Ishikawa (cell line): ENCODE data around the gene REPIN1.
A peak's percentile ranks its signal among the peaks of the same experiment; 100 is the strongest.

ENCODE experiments used
- CEBPB ChIP-seq: IDR thresholded peaks from 2 replicates; pipeline ENCODE4 v1.6.1; 2012
- EGR1 ChIP-seq: IDR thresholded peaks from 2 replicates; pipeline ENCODE4 v1.6.1; 2012
- EP300 ChIP-seq: IDR thresholded peaks from 2 replicates; pipeline ENCODE4 v1.6.1; 2012; ENCODE audit warnings: borderline replicate concordance
- FOXM1 ChIP-seq: IDR thresholded peaks from 2 replicates; pipeline ENCODE4 v1.6.1; 2012; ENCODE audit warnings: low read depth, borderline replicate concordance
- NFIC ChIP-seq: IDR thresholded peaks from 2 replicates; pipeline ENCODE4 v1.6.1; 2012
- RAD21 ChIP-seq: IDR thresholded peaks from 2 replicates; pipeline ENCODE4 v1.6.1; 2012; ENCODE audit warnings: low read depth
- TAF1 ChIP-seq: IDR thresholded peaks from 2 replicates; pipeline ENCODE4 v1.6.1; 2012; ENCODE audit warnings: low read depth, mild to moderate bottlenecking
- TCF12 ChIP-seq: IDR thresholded peaks from 2 replicates; pipeline ENCODE4 v1.6.1; 2012; ENCODE audit warnings: low read depth
- TEAD4 ChIP-seq: IDR thresholded peaks from 2 replicates; pipeline ENCODE4 v1.6.1; 2012
- YY1 ChIP-seq: IDR thresholded peaks from 2 replicates; pipeline ENCODE4 v1.6.1; 2012; ENCODE audit warnings: low read depth
- ZBTB7A ChIP-seq: IDR thresholded peaks from 2 replicates; pipeline ENCODE4 v1.6.1; 2012; ENCODE audit warnings: low read depth
- TF ChIP-seq, protein P1 (sequence below): IDR thresholded peaks from 2 replicates; pipeline ENCODE4 v1.6.1; 2012
- TF ChIP-seq, protein P2 (sequence below): IDR thresholded peaks from 2 replicates; pipeline ENCODE4 v1.6.1; 2012; ENCODE audit warnings: low read depth, mild to moderate bottlenecking
- TF ChIP-seq, protein P3 (sequence below): IDR thresholded peaks from 2 replicates; pipeline ENCODE4 v1.6.1; 2012

Gene REPIN1

DNA sequence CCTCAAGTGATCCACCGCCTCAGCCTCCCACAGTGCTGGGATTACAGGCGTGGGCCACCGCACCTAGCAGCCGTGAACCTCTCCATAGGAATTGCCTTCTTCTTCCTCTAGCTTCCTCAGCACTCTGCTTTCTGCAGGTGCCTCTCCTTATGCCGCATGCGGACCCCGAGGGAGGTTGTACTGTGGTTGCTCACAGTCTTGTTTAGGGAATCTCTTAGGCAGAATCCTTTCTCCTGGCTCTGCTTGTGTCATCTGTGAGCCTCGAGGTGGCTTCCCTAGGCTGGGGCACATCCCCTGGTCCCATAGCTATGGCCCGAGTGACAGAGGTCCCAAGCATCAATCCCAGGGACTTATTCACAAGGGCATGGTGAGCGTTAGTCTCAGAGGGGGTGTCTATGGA, 48.6 kb downstream of the REPIN1 start:
- TF ChIP-seq, protein P1, sequence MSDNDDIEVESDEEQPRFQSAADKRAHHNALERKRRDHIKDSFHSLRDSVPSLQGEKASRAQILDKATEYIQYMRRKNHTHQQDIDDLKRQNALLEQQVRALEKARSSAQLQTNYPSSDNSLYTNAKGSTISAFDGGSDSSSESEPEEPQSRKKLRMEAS = no peak
- TF ChIP-seq ZBTB7A = no peak
- no peak for TF ChIP-seq FOXM1
- TF ChIP-seq TCF12 = no peak
- TF ChIP-seq TAF1 = no peak
- no peak for TF ChIP-seq EP300
- TF ChIP-seq CEBPB = no peak
- TF ChIP-seq EGR1 = no peak
- TF ChIP-seq, protein P2, sequence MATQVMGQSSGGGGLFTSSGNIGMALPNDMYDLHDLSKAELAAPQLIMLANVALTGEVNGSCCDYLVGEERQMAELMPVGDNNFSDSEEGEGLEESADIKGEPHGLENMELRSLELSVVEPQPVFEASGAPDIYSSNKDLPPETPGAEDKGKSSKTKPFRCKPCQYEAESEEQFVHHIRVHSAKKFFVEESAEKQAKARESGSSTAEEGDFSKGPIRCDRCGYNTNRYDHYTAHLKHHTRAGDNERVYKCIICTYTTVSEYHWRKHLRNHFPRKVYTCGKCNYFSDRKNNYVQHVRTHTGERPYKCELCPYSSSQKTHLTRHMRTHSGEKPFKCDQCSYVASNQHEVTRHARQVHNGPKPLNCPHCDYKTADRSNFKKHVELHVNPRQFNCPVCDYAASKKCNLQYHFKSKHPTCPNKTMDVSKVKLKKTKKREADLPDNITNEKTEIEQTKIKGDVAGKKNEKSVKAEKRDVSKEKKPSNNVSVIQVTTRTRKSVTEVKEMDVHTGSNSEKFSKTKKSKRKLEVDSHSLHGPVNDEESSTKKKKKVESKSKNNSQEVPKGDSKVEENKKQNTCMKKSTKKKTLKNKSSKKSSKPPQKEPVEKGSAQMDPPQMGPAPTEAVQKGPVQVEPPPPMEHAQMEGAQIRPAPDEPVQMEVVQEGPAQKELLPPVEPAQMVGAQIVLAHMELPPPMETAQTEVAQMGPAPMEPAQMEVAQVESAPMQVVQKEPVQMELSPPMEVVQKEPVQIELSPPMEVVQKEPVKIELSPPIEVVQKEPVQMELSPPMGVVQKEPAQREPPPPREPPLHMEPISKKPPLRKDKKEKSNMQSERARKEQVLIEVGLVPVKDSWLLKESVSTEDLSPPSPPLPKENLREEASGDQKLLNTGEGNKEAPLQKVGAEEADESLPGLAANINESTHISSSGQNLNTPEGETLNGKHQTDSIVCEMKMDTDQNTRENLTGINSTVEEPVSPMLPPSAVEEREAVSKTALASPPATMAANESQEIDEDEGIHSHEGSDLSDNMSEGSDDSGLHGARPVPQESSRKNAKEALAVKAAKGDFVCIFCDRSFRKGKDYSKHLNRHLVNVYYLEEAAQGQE = no peak
- TF ChIP-seq YY1 = no peak
- no peak for TF ChIP-seq TEAD4
- no peak for TF ChIP-seq NFIC

DNA sequence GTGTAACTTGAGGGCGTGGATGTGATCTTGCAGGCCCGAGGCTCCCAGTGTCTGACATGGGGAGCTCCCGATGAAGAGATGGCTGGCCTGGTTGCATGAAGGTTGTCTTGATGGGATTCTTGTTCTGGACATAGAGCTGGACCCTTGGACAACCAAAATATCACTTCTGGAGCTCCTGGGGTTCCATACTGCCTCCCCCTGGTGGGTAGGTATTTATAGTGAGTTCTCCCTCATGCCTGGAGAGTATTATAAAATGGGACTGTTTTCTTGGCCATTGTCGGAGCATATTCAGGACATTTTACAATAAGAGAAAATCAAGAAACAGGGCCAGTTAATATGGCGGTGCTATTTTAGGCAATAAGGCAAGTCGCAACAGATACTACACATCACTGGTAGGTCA, 49.2 kb downstream of the REPIN1 start:
- TF ChIP-seq YY1 = no peak
- no peak for TF ChIP-seq NFIC

DNA sequence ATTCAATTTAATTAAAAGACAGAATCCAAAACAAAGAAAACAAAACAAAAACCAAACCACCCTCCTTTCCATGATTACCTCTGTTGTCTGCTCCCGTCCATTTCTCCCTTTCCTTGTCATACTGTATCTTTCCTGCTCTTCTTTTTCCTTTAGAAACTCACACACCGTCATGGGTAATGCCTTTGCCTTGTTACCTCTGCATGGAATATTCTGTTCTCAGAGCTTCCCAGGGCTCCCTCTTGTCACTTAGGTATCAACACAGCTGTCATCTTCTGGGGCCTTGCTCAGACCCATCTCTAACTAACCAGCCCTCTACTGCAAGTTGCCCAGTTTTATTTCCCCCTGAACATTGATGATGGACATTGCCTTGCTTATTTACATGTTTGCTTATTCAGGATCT, 51.6 kb downstream of the REPIN1 start:
- no peak for TF ChIP-seq CEBPB
- no peak for TF ChIP-seq RAD21
- TF ChIP-seq YY1 = no peak
- TF ChIP-seq, protein P1 = no peak
- TF ChIP-seq TEAD4 = no peak
- TF ChIP-seq, protein P3, sequence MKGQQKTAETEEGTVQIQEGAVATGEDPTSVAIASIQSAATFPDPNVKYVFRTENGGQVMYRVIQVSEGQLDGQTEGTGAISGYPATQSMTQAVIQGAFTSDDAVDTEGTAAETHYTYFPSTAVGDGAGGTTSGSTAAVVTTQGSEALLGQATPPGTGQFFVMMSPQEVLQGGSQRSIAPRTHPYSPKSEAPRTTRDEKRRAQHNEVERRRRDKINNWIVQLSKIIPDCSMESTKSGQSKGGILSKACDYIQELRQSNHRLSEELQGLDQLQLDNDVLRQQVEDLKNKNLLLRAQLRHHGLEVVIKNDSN = no peak
- no peak for TF ChIP-seq EP300
- TF ChIP-seq TAF1 = no peak
- no peak for TF ChIP-seq ZBTB7A
- no peak for TF ChIP-seq EGR1
- TF ChIP-seq NFIC = no peak
- TF ChIP-seq, protein P2 = no peak

DNA sequence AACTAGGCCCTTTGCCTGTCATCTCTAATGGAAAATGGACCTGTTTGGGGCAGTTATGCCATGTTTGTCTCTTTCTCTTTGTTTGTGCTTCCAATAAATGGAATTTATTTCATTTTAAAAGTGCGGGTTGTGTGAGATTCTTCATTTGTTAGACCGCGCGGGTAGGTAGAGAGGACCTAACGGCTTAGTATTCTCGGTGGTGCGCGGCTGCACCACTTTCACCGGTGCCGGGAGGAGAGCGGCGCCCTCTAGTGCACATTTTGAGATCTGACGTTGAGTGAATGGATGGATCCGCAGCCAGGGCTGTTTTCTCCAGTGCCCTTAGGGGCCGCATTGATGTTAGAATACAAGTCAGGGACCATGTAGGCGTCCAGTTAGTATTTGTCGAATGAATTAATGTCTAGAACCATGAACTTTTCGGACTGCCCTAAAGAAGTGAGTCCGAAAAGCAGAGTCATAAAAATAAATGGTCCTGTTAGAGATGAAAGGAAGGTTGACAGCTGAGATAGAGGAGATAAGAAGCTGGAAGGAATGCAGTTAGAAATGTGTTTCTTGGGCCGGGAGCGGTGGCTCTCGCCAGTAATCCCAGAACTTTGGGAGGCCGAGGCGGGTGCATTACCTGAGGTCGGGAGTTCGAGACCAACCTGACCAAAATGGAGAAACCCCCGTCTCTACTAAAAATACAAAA, 52.5 kb downstream of the REPIN1 start:
- TF ChIP-seq, protein P2 = no peak
- TF ChIP-seq RAD21 (peak; percentile 90), EP300 (no peak), FOXM1 (no peak), TAF1 (no peak), ZBTB7A (no peak)
- TF ChIP-seq, protein P3 = no peak

DNA sequence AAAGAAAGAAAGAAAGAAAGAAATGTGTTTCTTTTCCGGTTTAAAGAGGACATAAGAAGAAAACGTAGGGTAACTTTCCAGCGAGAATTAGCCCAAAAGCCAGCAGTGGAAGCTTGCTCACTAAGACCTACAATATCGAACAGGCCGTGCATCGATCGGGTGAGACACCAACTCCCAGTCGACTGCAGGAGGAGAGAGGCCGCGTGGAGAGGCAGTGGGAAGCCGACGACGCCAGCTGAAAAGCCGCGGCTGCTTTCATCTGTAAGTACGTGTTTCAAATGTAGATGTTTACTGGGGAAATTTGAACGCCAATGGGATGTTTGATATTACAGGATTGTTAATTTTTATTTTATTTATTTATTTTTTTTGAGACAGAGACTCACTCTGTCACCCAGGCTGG, 53.2 kb downstream of the REPIN1 start:
- no peak for TF ChIP-seq RAD21
- TF ChIP-seq, protein P3 = no peak
